SK-N-MC (cell line): Measurements from ENCODE around the gene IFI44.

Source experiments
- DNase-seq: peaks from one replicate; pipeline ENCODE4 v3.0.0-alpha.2; 2011; ENCODE audit warnings: low read depth, low spot score
- H3K27ac ChIP-seq: fragments of 200-600 bp; sonication (generic); 2 replicates; pipeline ENCODE4 v1.5.1; 2016; ENCODE audit warnings: mixed run types
- H3K36me3 ChIP-seq: fragments of 200-600 bp; sonication (generic); 2 replicates; pipeline ENCODE4 v1.6.1; 2017; ENCODE audit warnings: antibody characterized with exemption, low read length, mixed read lengths; ENCODE audit not compliant: insufficient read depth
- H3K4me3 ChIP-seq: fragments of 200-600 bp; sonication (generic); 2 replicates; pipeline ENCODE4 v1.5.1; 2016
- H3K9ac ChIP-seq: fragments of 200-600 bp; sonication (generic); 2 replicates; pipeline ENCODE4 v1.8.0; 2017; ENCODE audit warnings: mixed run types, mixed read lengths; ENCODE audit not compliant: insufficient read length
- H3K9me3 ChIP-seq: fragments of 200-600 bp; sonication (generic); 2 replicates; pipeline ENCODE4 v1.6.1; 2017; ENCODE audit warnings: low read depth, mild to moderate bottlenecking, antibody characterized with exemption, low read length, moderate library complexity, mixed read lengths
- EZH2 ChIP-seq: fragments of 200-600 bp; sonication (generic); IDR thresholded peaks from one replicate; pipeline ENCODE4 v1.6.1; 2017; ENCODE audit warnings: antibody characterized with exemption
- FOXP2 ChIP-seq: optimal IDR thresholded peaks from 2 replicates; pipeline ENCODE3; 2011; ENCODE audit warnings: mild to moderate bottlenecking, moderate library complexity; ENCODE audit not compliant: insufficient read depth; ENCODE audit errors: extremely low read length, control extremely low read depth
- POLR2AphosphoS5 ChIP-seq: IDR thresholded peaks from 2 replicates; pipeline ENCODE4 v1.6.1; 2012; ENCODE audit warnings: mild to moderate bottlenecking, low read depth, low read length, borderline replicate concordance

Gene IFI44

GRCh38 chr1:78702426-78702825 is 52.8 kb downstream of the IFI44 start:
- H3K27ac ChIP-seq = no peak overlapping the region
- H3K4me3 ChIP-seq = no peak overlapping the region
- H3K36me3 ChIP-seq = no peaks in the 10 kb centered on the region
- H3K9ac ChIP-seq = no peak overlapping the region
- H3K9me3 ChIP-seq = no peaks in the 10 kb centered on the region
- no peak for DNase-seq
- TF ChIP-seq POLR2AphosphoS5 = no peak
- TF ChIP-seq EZH2 = no peak
- no peak for TF ChIP-seq FOXP2

- no peaks in the 10 kb centered on the region for H3K9me3 ChIP-seq
- TF ChIP-seq EZH2 = no peak
Observed at GRCh38 chr1:78703806-78704205, 54.2 kb downstream of the IFI44 start.

GRCh38 chr1:78712467-78713051 is 62.9 kb downstream of the IFI44 start:
- no peak overlapping the region for H3K27ac ChIP-seq
- no peaks in the 10 kb centered on the region for H3K36me3 ChIP-seq
- TF ChIP-seq FOXP2 = no peak
- no peak for TF ChIP-seq POLR2AphosphoS5
- no peak for TF ChIP-seq EZH2
- DNase-seq = no peak
- no peak overlapping the region for H3K4me3 ChIP-seq
- H3K9me3 ChIP-seq = peaks cover 5% of the 10 kb centered on the region; the same call in 1 of the 2 replicates
- no peak overlapping the region for H3K9ac ChIP-seq

More at GRCh38 chr1:78703806-78704205, 54.2 kb downstream of the IFI44 start:
- H3K9ac ChIP-seq = no peak overlapping the region
- no peaks in the 10 kb centered on the region for H3K36me3 ChIP-seq
- no peak for DNase-seq
- H3K27ac ChIP-seq = no peak overlapping the region
- H3K4me3 ChIP-seq = no peak overlapping the region

GRCh38 chr1:78713297-78713696 is 63.7 kb downstream of the IFI44 start:
- H3K27ac ChIP-seq = peak overlapping the region; percentile 98
- peaks cover 5% of the 10 kb centered on the region; the same call in 1 of the 2 replicates for H3K9me3 ChIP-seq
- TF ChIP-seq POLR2AphosphoS5 = no peak
- no peak for TF ChIP-seq EZH2
- TF ChIP-seq FOXP2 = no peak
- no peaks in the 10 kb centered on the region for H3K36me3 ChIP-seq
- DNase-seq = no peak
- no peak overlapping the region for H3K4me3 ChIP-seq
- no peak overlapping the region for H3K9ac ChIP-seq
